Spleen (tissue), 7 donors: ENCODE data around the gene PANX3.

ENCODE experiments used
- POLR2AphosphoS5 ChIP-seq, 3 donors: sonication (generic); formaldehyde crosslinking; IDR thresholded peaks; one replicate each; pipeline ENCODE4 v1.5.1; 2017; ENCODE audit warnings: antibody characterized with exemption in 3 of 3
- TF ChIP-seq, protein P1 (sequence below), 11 experiments: fragments of 200-600 bp in 7 of 11; fragments of 450-650 bp in 4 of 11; sonication (generic) in 4 of 11; IDR thresholded peaks in 8 of 11; conservative IDR thresholded peaks in 3 of 11; 1 replicate in 7 of 11; 2 replicates in 4 of 11; pipeline versions ENCODE4 v1.4.0 to v1.8.0; 2016 to 2021; ENCODE audit warnings: antibody characterized with exemption in 11 of 11, inconsistent platforms in 4 of 11, mild to moderate bottlenecking in 1 of 11
- donor health status: DM: no; HTN: no; CAD: no; lungs with moderate emphysema.
- donor health status: DM: no; HTN: no; CAD: no.
- donor health status: DM: no; HTN: no; CAD: no.

DNA sequence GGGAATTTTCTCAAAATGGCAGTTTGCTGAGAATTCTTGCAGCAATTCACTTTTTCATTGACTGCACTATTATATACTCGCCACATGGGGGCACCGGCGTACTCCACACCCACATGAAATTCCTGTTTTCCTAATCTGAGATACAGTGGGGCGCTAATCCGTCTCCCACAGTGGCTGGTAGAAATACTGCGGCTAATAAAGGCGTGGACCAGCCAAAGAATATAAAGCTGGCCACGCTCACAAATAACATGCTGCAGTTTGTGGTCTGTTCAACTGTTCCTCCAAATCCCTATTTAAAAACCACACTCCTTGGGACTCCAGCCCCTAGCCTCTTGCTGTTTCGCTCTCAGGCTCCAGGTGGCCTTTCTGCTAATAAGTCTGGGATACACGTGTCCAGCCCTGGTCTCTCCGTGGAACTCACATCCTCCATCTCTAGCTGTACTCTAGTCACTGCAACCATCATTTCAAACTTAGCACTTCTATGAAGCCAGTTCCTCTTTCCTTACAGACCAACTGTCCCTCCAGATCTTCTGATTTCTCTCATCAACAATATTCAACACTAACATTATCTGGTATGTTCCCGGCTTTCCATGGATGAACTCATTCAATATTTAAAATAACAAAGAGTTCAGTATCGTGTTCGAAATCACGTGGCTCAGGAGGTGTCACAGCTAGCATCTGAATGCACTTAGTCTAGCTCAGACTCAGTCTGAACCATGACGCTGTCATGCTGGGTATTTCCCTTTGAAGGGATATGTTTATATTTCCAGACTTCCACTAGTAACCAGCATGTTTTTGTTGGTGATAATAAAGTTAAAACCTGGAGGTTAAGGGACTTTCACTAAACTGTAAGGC is 33.4 kb downstream of the PANX3 start:
- no peak for TF ChIP-seq POLR2AphosphoS5 (IDR thresholded peaks at IDR 0.05)
- TF ChIP-seq, protein P1, sequence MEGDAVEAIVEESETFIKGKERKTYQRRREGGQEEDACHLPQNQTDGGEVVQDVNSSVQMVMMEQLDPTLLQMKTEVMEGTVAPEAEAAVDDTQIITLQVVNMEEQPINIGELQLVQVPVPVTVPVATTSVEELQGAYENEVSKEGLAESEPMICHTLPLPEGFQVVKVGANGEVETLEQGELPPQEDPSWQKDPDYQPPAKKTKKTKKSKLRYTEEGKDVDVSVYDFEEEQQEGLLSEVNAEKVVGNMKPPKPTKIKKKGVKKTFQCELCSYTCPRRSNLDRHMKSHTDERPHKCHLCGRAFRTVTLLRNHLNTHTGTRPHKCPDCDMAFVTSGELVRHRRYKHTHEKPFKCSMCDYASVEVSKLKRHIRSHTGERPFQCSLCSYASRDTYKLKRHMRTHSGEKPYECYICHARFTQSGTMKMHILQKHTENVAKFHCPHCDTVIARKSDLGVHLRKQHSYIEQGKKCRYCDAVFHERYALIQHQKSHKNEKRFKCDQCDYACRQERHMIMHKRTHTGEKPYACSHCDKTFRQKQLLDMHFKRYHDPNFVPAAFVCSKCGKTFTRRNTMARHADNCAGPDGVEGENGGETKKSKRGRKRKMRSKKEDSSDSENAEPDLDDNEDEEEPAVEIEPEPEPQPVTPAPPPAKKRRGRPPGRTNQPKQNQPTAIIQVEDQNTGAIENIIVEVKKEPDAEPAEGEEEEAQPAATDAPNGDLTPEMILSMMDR (IDR thresholded peaks at IDR 0.05 in 8 of 11, conservative IDR thresholded peaks at IDR 0.05 in 3 of 11): peak; percentile 55 to 81 (median 72)
